K562 (cell line): ENCODE results near the gene NECAB2. TPM values are rescaled to one million over a fixed set of nuclear protein-coding genes. Genes with fewer than 3 reads are reported as not detected.

ENCODE experiments used
- ATAC-seq: fragments of 200-7000 bp; cut with Tn5 transposase; 3 replicates; pipeline ENCODE4 v1.9.1; 2020; ENCODE audit warnings: moderate library complexity
- BruUV-seq: library from RNA; stranded (reverse); fragments of 400-500 nt; replicated peaks from 2 replicates; lab custom pipeline; 2021; lab: Mats Ljungman, UMichigan
- CTCF ChIA-PET: fragments of 300-600 bp; formaldehyde crosslinking; extraction: SDS; loops from one replicate; lab custom pipeline; 2021; ENCODE audit warnings: low intra/inter-chr PET ratio; lab: Yijun Ruan, JAX
- POLR2A ChIA-PET: fragments of 300-600, 350-650 bp; sonication (Branson Sonifier 250); formaldehyde crosslinking; extraction: SDS; loops from one replicate; lab custom pipeline; 2021; ENCODE audit warnings: antibody characterized with exemption, inconsistent platforms; lab: Yijun Ruan, JAX
- DNase-seq, 4 experiments: peaks; one replicate each; pipeline versions ENCODE4 v3.0.0 to v3.0.0-alpha.2; 2011 to 2018; ENCODE audit warnings: low spot score in 3 of 4, mixed read lengths in 3 of 4; ENCODE audit errors: extremely low read depth in 1 of 4
- FAIRE-seq: peaks from 2 replicates; lab custom pipeline; 2011; peaks lifted over from hg19 to GRCh38; lab: Jason Lieb, UNC
- H2AFZ ChIP-seq: 2 replicates; pipeline ENCODE4 v1.6.0; 2011; ENCODE audit warnings: low read depth, low read length, control low read depth, inconsistent platforms
- H3K27ac ChIP-seq: fragments of 200-600 bp; 3 replicates; pipeline ENCODE4 v1.8.0; 2011; ENCODE audit warnings: low read depth, mild to moderate bottlenecking, control low read depth, inconsistent platforms, low read length, moderate library complexity, mixed read lengths; ENCODE audit errors: extremely low read depth
- H3K27me3 ChIP-seq, 2 experiments: fragments of 300-600 bp in 1 of 2; 2 replicates in 1 of 2; 3 replicates in 1 of 2; pipeline versions ENCODE4 v1.6.0 to v1.8.0; 2011; ENCODE audit warnings: inconsistent platforms in 2 of 2, low read length in 2 of 2, mild to moderate bottlenecking in 1 of 2, mixed read lengths in 1 of 2, moderate library complexity in 1 of 2; ENCODE audit not compliant: control insufficient read depth in 2 of 2, insufficient read depth in 2 of 2
- H3K36me3 ChIP-seq: fragments of 300-600 bp; 3 replicates; pipeline ENCODE4 v1.8.0; 2011; ENCODE audit warnings: mild to moderate bottlenecking, low read length, inconsistent platforms; ENCODE audit not compliant: control insufficient read depth, insufficient read depth
- H3K4me1 ChIP-seq, 2 experiments: fragments of 200-600 bp in 1 of 2; replicated peaks in 1 of 2; 2 replicates in 1 of 2; 3 replicates in 1 of 2; pipeline versions ENCODE4 v1.5.1 to v1.8.0; 2011; ENCODE audit warnings: inconsistent platforms in 2 of 2, low read length in 2 of 2, mild to moderate bottlenecking in 1 of 2, mixed read lengths in 1 of 2, moderate library complexity in 1 of 2; ENCODE audit not compliant: control insufficient read depth in 2 of 2, insufficient read depth in 2 of 2
- H3K4me2 ChIP-seq: 2 replicates; pipeline ENCODE4 v1.6.1; 2011; ENCODE audit warnings: low read length, control low read depth, inconsistent platforms, mixed read lengths; ENCODE audit not compliant: insufficient read depth
- H3K4me3 ChIP-seq: fragments of 200-600 bp; sonication (generic), shearing (Covaris generic); 2 replicates; pipeline ENCODE4 v1.5.1; 2016; ENCODE audit warnings: control low read depth, inconsistent platforms
- H3K79me2 ChIP-seq: fragments of 200-600 bp; 3 replicates; pipeline ENCODE4 v1.8.0; 2011; ENCODE audit warnings: low read length, inconsistent platforms; ENCODE audit not compliant: control insufficient read depth, insufficient read depth
- H3K9ac ChIP-seq, 2 experiments: 2 replicates each; pipeline versions ENCODE4 v1.6.0 to v1.6.1; 2011; ENCODE audit warnings: low read depth in 2 of 2, low read length in 2 of 2, control low read depth in 1 of 2, inconsistent platforms in 1 of 2, mild to moderate bottlenecking in 1 of 2, mixed read lengths in 1 of 2; ENCODE audit not compliant: insufficient read depth in 1 of 2
- H3K9me1 ChIP-seq: one replicate; pipeline ENCODE4 v1.6.0; 2011; ENCODE audit warnings: inconsistent platforms, mild to moderate bottlenecking, low read length, moderate library complexity; ENCODE audit not compliant: control insufficient read depth, insufficient read depth
- H3K9me3 ChIP-seq: replicated peaks from 2 replicates; pipeline ENCODE4 v1.5.1; 2011; ENCODE audit warnings: low read depth, low read length, inconsistent platforms; ENCODE audit not compliant: control insufficient read depth, insufficient read depth
- H4K20me1 ChIP-seq: replicated peaks from 2 replicates; pipeline ENCODE4 v1.6.1; 2011; ENCODE audit warnings: low read length, inconsistent platforms, mixed read lengths; ENCODE audit not compliant: control insufficient read depth, insufficient read depth
- ASH1L ChIP-seq: fragments of 450-650 bp; IDR thresholded peaks from 2 replicates; pipeline ENCODE4 v1.6.1; 2018; ENCODE audit warnings: borderline replicate concordance, mild to moderate bottlenecking, low read depth; ENCODE audit not compliant: partially characterized antibody
- MTA2 ChIP-seq: fragments of 450-650 bp; IDR thresholded peaks from 2 replicates; pipeline ENCODE4 v1.6.1; 2016; ENCODE audit warnings: low read depth
- MYBL2 ChIP-seq, 2 experiments: fragments of 450-650 bp in 1 of 2; sonication (generic) in 1 of 2; formaldehyde crosslinking in 1 of 2; IDR thresholded peaks; 2 replicates each; pipeline versions ENCODE4 v1.6.1 to v1.8.1; 2017 to 2022; ENCODE audit warnings: borderline replicate concordance in 1 of 2, inconsistent platforms in 1 of 2, low read depth in 1 of 2, mild to moderate bottlenecking in 1 of 2, missing genetic modification reagents in 1 of 2, moderate library complexity in 1 of 2
- RCOR1 ChIP-seq, 2 experiments: IDR thresholded peaks; 2 replicates each; pipeline ENCODE4 v1.6.1; 2012; ENCODE audit warnings: low read depth in 2 of 2, low read length in 2 of 2, borderline replicate concordance in 1 of 2, improper control_type of control experiment in 1 of 2
- TAL1 ChIP-seq: fragments of 450-650 bp; IDR thresholded peaks from 2 replicates; pipeline ENCODE4 v1.6.1; 2016; ENCODE audit warnings: mild to moderate bottlenecking
- TCF7 ChIP-seq: sonication (generic); IDR thresholded peaks from 2 replicates; pipeline ENCODE4 v1.6.1; 2016; ENCODE audit warnings: antibody characterized with exemption, borderline replicate concordance
- ZNF561 ChIP-seq: fragments of 450-650 bp; formaldehyde crosslinking; conservative IDR thresholded peaks from 2 replicates; pipeline ENCODE4 v1.4.0; 2020; ENCODE audit warnings: mild to moderate bottlenecking, moderate library complexity
- WGBS: fragments of 100-300 bp; shearing (Covaris generic); methylation state at CpG from one replicate; pipeline ENCODE4 v1.1.6; 2016; ENCODE audit warnings: low coverage, mixed read lengths; ENCODE audit not compliant: insufficient coverage; ENCODE audit errors: missing lambda C conversion rate; 5-methylcytosine and 5-hydroxymethylcytosine counted together
- in situ Hi-C: fragments of 300-500 bp; cut with MboI; formaldehyde crosslinking; loops from 4 replicates; pipeline ENCODE4 v1.15.0; 2018; ENCODE audit warnings: inconsistent platforms, mixed read lengths
- intact Hi-C: fragments of 100-400 bp; cut with micrococcal nuclease; formaldehyde crosslinking; loops from 2 replicates; pipeline ENCODE4 v1.14.2; 2022
- polyA plus RNA-seq, 8 experiments: library from polyadenylated mRNA; depleted of rRNA in 4 of 8; stranded (reverse) in 5 of 8; unstranded in 3 of 8; fragments of >200 nt; fragmentation: Nextera tagmentation in 2 of 8; fragmentation: Illumina TruSeq in 1 of 8; extraction: Ambion mirVana in 2 of 8; extraction: Trizol in 1 of 8; gene quantifications; 2 replicates each; pipeline versions ENCODE4 v1.2.1 to v1.2.3, GENCODE V29; 2011 to 2014; ENCODE audit warnings: inconsistent platforms in 1 of 8, missing spikeins in 1 of 8
- total RNA-seq, 7 experiments: library from RNA; depleted of rRNA in 6 of 7; stranded (reverse); fragments of >200 nt in 6 of 7; fragmentation: Illumina TruSeq in 2 of 7; extraction: Trizol in 2 of 7; gene quantifications; 2 replicates each; pipeline versions ENCODE4 v1.2.1 to v1.2.3, GENCODE V29; 2011 to 2021; ENCODE audit warnings: low replicate concordance in 1 of 7
- TF ChIP-seq, protein P1 (sequence below): sonication (generic); IDR thresholded peaks from 2 replicates; pipeline ENCODE4 v1.6.1; 2016
- TF ChIP-seq, protein P2 (sequence below): fragments of 450-650 bp; formaldehyde crosslinking; IDR thresholded peaks from 2 replicates; pipeline ENCODE4 v1.4.0; 2020; ENCODE audit warnings: mild to moderate bottlenecking, moderate library complexity
- TF ChIP-seq, protein P3 (sequence below): fragments of 250-450 bp; sonication (Bioruptor Pico); IDR thresholded peaks from 2 replicates; pipeline ENCODE4 v1.5.0; 2021

NECAB2 gene
- total and polyA plus RNA-seq, 9 of the 15 experiments (the other 6 are each of a cell fraction or from before 2014, with no cell fraction given), result 0.03 to 0.28 TPM; not detected in 7

DNA sequence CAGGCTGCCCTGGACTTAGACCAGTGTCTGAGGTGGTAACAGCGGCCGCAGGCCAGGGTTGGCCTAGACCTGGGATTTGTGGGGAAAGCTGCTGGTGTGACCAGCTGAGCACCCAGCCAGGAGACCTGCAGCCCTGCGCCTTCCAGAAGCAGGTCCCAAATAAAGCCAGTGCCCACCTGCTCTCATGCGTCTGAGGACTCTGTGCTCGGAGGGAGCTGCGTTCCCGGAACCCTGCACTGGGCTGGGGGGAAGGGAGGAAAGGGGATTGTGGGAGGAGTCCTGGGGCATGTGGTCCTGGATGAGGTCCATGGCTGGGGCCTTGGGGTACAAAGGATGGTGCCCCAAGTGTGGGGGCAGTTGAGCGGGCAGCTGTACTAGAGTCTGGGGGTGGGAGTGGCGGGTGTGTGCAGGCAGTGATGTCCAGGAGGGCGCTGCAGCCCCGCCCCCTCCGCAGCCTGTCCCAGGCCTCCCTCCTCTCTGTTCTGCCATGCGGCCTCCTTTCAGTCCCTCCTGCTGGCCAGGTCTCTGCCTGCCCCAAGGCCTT is 1.8 kb upstream of the NECAB2 start (continued):
- TF ChIP-seq TAL1 (no peak), ASH1L (no peak)

DNA sequence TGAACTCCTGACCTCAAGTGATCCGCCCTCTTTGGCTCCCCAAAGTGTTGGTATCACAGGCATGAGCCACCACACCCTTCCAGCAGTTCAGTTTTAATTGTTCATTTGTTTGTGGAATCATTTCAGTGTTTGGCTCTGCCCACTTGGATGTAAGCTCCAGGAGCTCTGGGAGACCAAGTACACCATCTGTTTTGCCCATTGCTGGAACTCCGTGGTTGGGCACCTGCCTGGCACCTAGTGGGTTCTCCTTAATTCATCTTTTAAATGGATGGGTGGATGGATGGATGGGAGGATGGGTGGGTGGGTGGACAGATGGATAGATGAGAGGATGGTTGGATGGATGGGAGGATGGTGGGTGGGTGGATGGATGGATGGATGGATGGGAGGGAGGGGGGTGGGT is 953 bp upstream of the NECAB2 start:
- Histone ChIP-seq H3K4me3 (no peak overlapping the region), H3K79me2 (no peaks in the 10 kb centered on the region), H3K36me3 (no peaks in the 10 kb centered on the region), H4K20me1 (peaks cover 7% of the 10 kb centered on the region; the same call in 1 of the 2 replicates), H3K4me2 (no peak overlapping the region), H3K9ac (no peak overlapping the region), H2AFZ (no peak overlapping the region), H3K9me1 (no peaks in the 10 kb centered on the region), H3K27me3 (peaks cover 11 to 25% of the 10 kb centered on the region in 2 experiments; a peak in 3 of 5 replicates), H3K4me1 (peaks cover 0 to 31% of the 10 kb centered on the region in 2 experiments; a peak in 1 of 5 replicates), H3K9me3 (no peaks in the 10 kb centered on the region), H3K27ac (no peak overlapping the region)
- WGBS, result 31% methylated on average over 2 of the region's 2 CpGs
- in situ Hi-C loops, result no loop called here
- DNase-seq, result no peak
- no TSS peak for BruUV-seq
- intact Hi-C loops, result no loop called here
- no peak for ATAC-seq
- POLR2A ChIA-PET, result interaction anchor here (3.7 kb wide), 1 partner anchor 12 kb away, joined by 22 read pairs; the partner anchor contains the start of gene OSGIN1
- no peak for FAIRE-seq
- CTCF ChIA-PET, result interaction anchor here (0.9 to 3.5 kb wide), 4 partner anchors 61 to 98 kb away, joined by 3 to 37 read pairs (median 12); no protein-coding TSS in a partner anchor
- TF ChIP-seq TCF7 (no peak), MTA2 (no peak), MYBL2 (IDR thresholded peaks at IDR 0.05; ENCODE audit: low read depth) (no peak), MYBL2 (CRISPR knock-in tag; IDR thresholded peaks at IDR 0.05; ENCODE audit: borderline replicate concordance) (no peak), ZNF561 (no peak), RCOR1 (IDR thresholded peaks at IDR 0.05; ENCODE audit: borderline replicate concordance in 1 of 2, low read depth in 2 of 2, low read length in 2 of 2) (no peak)
- TF ChIP-seq, protein P1, sequence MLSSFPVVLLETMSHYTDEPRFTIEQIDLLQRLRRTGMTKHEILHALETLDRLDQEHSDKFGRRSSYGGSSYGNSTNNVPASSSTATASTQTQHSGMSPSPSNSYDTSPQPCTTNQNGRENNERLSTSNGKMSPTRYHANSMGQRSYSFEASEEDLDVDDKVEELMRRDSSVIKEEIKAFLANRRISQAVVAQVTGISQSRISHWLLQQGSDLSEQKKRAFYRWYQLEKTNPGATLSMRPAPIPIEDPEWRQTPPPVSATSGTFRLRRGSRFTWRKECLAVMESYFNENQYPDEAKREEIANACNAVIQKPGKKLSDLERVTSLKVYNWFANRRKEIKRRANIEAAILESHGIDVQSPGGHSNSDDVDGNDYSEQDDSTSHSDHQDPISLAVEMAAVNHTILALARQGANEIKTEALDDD, result no peak
- TF ChIP-seq, protein P2, sequence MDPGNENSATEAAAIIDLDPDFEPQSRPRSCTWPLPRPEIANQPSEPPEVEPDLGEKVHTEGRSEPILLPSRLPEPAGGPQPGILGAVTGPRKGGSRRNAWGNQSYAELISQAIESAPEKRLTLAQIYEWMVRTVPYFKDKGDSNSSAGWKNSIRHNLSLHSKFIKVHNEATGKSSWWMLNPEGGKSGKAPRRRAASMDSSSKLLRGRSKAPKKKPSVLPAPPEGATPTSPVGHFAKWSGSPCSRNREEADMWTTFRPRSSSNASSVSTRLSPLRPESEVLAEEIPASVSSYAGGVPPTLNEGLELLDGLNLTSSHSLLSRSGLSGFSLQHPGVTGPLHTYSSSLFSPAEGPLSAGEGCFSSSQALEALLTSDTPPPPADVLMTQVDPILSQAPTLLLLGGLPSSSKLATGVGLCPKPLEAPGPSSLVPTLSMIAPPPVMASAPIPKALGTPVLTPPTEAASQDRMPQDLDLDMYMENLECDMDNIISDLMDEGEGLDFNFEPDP, result no peak
- TF ChIP-seq, protein P3, sequence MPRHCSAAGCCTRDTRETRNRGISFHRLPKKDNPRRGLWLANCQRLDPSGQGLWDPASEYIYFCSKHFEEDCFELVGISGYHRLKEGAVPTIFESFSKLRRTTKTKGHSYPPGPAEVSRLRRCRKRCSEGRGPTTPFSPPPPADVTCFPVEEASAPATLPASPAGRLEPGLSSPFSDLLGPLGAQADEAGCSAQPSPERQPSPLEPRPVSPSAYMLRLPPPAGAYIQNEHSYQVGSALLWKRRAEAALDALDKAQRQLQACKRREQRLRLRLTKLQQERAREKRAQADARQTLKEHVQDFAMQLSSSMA, result no peak
